Measurements from ENCODE around the gene ANKRD65. TPM values are rescaled to one million over a fixed set of nuclear protein-coding genes. Genes with fewer than 3 reads are reported as not detected.
"Not testable (repeated sequence)": the region's sequence is repeated elsewhere in the genome, so short reads cannot be mapped to it uniquely, and the experiment has no call there.

ANKRD65 gene
- total RNA-seq, 4 donors from 2014 or later: 13.8 to 32.6 (median 19.4) TPM

DNA sequence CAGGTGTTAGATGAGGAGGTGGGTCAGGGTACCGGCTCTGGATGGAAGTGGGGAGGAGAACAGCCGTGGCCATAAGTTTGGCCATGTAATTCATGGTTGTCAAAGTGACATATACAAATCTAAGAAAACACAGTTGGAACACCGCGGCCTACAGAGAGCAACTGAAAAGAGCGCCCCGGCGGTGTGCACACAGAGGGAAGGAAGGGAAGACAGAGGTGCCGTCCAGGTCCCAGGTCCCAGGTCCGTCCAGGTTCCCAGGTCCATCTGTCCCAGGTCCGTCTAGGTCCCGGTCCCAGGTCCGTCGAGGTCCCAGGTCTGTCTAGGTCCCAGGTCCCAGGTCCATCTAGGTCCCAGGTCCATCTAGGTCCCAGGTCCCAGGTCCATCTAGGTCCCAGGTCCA lies 9.4 kb downstream of the ANKRD65 start:
- Histone ChIP-seq H3K9me3 (no peaks in the 10 kb centered on the region), H3K27me3 (no peaks in the 10 kb centered on the region), H3K36me3 (peaks cover 0 to 13% (median 0%) of the 10 kb centered on the region in 3 donors), H3K27ac (no peak overlapping the region), H3K4me3 (no peak overlapping the region), H3K4me1 (peaks cover 0 to 28% (median 7%) of the 10 kb centered on the region in 4 donors)
- DNase-seq (ENCODE audit: low spot score in 2 of 2): no peak
- whole genome bisulfite sequencing, 2 donors: 91 to 96% methylated on average over 13 of the region's 13 CpGs
- TF ChIP-seq, protein P1, sequence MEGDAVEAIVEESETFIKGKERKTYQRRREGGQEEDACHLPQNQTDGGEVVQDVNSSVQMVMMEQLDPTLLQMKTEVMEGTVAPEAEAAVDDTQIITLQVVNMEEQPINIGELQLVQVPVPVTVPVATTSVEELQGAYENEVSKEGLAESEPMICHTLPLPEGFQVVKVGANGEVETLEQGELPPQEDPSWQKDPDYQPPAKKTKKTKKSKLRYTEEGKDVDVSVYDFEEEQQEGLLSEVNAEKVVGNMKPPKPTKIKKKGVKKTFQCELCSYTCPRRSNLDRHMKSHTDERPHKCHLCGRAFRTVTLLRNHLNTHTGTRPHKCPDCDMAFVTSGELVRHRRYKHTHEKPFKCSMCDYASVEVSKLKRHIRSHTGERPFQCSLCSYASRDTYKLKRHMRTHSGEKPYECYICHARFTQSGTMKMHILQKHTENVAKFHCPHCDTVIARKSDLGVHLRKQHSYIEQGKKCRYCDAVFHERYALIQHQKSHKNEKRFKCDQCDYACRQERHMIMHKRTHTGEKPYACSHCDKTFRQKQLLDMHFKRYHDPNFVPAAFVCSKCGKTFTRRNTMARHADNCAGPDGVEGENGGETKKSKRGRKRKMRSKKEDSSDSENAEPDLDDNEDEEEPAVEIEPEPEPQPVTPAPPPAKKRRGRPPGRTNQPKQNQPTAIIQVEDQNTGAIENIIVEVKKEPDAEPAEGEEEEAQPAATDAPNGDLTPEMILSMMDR (IDR thresholded peaks at IDR 0.05): no peak
- TF ChIP-seq EP300 (IDR thresholded peaks at IDR 0.05): no peak
- TF ChIP-seq POLR2A (IDR thresholded peaks at IDR 0.05): no peak

DNA sequence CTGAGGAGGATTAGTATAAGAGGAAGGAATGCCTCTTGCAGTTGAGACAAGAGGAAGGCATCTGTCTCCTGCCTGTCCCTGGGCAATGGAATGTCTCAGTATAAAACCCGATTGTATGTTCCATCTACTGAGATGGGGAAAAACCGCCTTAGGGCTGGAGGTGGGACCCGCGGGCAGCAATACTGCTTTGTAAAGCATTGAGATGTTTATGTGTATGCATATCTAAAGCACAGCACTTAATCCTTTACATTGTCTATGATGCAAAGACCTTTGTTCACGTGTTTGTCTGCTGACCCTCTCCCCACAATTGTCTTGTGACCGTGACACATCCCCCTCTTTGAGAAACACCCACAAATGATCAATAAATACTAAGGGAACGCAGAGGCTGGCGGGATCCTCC lies 10.8 kb downstream of the ANKRD65 start:
- H3K27me3 ChIP-seq; H3K27ac ChIP-seq; H3K4me3 ChIP-seq; DNase-seq (ENCODE audit: low spot score in 2 of 2); H3K9me3 ChIP-seq: not testable (repeated sequence)
- WGBS, 2 donors: 43 to 51% methylated on average over 8 of the region's 8 CpGs
- peaks cover 4 to 41% (median 18%) of the 10 kb centered on the region in 4 donors for H3K4me1 ChIP-seq
- H3K36me3 ChIP-seq: peaks cover 0 to 22% (median 0%) of the 10 kb centered on the region in 3 donors

DNA sequence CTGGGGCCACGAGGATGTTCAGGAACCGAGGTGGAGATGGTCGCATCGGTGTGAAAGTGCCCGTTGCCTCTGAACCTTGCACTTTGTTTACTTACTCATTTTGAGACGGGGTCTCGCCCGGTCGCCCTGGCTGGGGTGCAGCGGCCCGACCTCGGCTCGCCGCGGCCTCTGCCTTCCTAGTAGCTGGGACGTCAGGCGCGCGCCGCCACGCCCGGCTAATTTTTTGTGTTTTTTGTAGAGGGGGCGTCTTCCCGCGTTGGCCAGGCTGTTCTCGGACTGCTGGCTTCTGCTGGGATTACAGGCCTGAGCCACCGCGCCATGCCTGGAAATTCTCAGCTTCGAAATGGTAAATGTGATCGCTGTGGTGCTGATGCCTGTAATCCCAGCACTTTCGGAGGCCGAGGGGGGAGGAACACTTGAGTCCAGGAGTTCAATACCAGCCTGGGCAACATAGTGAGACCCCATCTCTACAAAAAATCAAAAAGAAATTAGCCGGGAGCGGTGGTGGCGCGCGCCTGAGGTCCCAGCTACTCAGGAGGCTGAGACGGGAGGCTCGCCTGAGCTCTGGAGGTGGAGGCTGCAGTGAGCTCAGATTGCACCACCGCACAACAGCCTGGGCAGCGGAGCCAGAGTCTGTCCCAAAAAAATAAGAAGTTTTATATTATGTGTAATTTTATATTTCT lies 13.3 kb downstream of the ANKRD65 start:
- no peaks in the 10 kb centered on the region for H3K27me3 ChIP-seq
- TF ChIP-seq, protein P1 (IDR thresholded peaks at IDR 0.05): no peak
- no peak for TF ChIP-seq POLR2A (IDR thresholded peaks at IDR 0.05)
- no peak for TF ChIP-seq EP300 (IDR thresholded peaks at IDR 0.05)
- WGBS, 2 donors: 11 to 13% methylated on average over 36 to 41 of the region's 41 CpGs
- H3K27ac ChIP-seq: peak overlapping the region; percentile 32 to 91 (median 86)
- peak overlapping the region; percentile 76 to 98 (median 88) for H3K4me3 ChIP-seq
- no peak for DNase-seq (ENCODE audit: low spot score in 2 of 2)
- peaks cover 0 to 40% (median 0%) of the 10 kb centered on the region in 3 donors for H3K36me3 ChIP-seq
- no peaks in the 10 kb centered on the region for H3K9me3 ChIP-seq
- H3K4me1 ChIP-seq: peaks cover 4 to 62% (median 21%) of the 10 kb centered on the region in 4 donors

DNA sequence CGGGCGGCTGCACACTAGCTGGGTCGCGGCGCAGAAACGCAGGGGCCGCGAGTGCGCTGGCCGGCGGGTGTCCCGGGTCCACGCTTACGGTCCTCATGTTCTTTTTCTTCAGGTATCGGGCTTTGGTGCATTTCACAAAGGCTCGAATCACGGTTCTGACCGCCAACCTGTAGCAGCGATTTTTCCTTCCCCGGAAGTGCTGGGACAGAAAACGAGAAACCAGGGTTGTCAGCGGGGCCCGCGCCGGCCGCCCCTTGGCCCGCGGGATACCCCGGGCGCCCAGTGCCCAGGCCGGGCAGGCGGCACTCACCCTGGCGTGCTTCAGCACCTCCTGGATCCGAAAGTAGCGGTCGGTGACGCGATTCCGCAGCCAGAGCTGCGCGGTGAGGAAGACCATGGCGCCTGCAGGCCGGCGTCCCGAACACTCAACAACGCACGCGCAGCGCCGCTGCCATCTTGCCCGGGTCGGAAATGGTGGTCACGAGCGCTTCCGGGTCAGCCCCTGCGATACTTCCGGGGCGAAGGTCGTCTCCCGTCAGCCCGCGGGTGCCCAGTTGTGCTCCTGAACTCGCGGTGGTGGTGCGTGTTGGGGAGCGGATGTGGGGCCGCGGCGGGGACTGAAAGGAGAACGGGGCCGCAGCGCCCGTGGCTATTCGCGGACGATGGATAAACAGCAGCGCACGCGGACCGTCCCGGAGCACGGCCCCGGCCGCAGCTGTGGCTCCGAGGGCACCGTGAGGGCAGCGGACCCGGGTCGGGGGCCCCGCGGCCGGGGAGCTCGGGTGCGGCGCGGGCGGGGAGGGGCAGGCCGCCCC lies 14.0 kb downstream of the ANKRD65 start, which contains the start of gene MRPL20:
TSS of gene MRPL20 (minus strand) at position 473 of the 815 bp plus-strand sequence. CDS start at position 397, 76 bp downstream.
- Histone ChIP-seq H3K27ac (peak within 1 kb of the TSS; percentile 53 to 91 (median 86)), H3K4me3 (peak within 1 kb of the TSS; percentile 76 to 98 (median 88)), H3K4me1 (peaks cover 4 to 65% (median 21%) of the 10 kb centered on the region in 4 donors), H3K36me3 (peaks cover 0 to 47% (median 0%) of the 10 kb centered on the region in 3 donors), H3K27me3 (no peaks in the 10 kb centered on the region), H3K9me3 (no peaks in the 10 kb centered on the region)
- WGBS, 2 donors: 0% methylated on average over 49 to 76 of the region's 98 CpGs
- TF ChIP-seq, protein P1 (IDR thresholded peaks at IDR 0.05): peak in 1 of 5 experiments; percentile 28
- TF ChIP-seq EP300 (IDR thresholded peaks at IDR 0.05): peak; percentile 82 to 98
- peak; percentile 40 to 75 for TF ChIP-seq POLR2A (IDR thresholded peaks at IDR 0.05)
- peak; percentile 88 to 90 for DNase-seq (ENCODE audit: low spot score in 2 of 2)

DNA sequence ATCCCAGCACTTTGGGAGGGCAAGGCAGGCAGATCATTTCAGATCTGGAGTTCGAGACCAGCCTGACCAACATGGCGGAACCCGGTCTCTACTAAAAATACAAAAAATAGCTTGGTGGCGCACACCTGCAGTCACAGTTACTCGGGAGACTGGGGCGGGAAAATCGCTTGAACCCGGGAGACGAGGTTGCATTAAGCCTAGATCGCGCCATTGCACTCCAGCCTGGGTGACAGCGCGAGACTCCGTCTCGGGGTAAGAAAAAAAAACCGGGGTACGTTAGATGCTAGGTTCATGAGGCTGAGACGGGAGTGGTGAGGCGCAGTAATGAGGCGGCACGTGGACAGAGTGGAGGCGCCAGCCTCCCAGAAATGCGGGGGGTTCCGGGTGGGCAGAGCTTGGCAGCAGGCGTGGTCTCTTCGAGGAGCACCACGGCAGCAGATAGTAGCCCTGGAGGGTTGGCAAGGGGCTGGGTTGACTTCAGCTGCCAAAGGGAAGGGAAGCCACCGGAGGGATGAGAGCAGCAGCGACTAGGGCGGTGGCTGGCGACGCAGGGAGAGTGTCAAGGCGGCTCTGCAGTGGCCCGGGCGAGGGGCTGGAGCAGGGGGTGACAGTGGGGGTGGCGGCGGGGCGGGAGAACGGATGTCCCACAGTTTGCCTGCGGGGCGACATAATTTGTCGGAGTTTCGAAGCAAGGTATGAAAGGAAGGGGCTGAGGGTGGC lies 14.8 kb downstream of the ANKRD65 start:
- peak overlapping the region; percentile 76 to 98 (median 88) for H3K4me3 ChIP-seq
- H3K27ac ChIP-seq: peak overlapping the region; percentile 53 to 91 (median 84)
- H3K36me3 ChIP-seq: peaks cover 0 to 55% (median 0%) of the 10 kb centered on the region in 3 donors
- no peaks in the 10 kb centered on the region for H3K27me3 ChIP-seq
- no peaks in the 10 kb centered on the region for H3K9me3 ChIP-seq
- WGBS, 2 donors: 37 to 41% methylated on average over 43 of the region's 43 CpGs
- DNase-seq (ENCODE audit: low spot score in 2 of 2): no peak
- no peak for TF ChIP-seq POLR2A (IDR thresholded peaks at IDR 0.05)
- no peak for TF ChIP-seq EP300 (IDR thresholded peaks at IDR 0.05)
- TF ChIP-seq, protein P1 (IDR thresholded peaks at IDR 0.05): no peak
- H3K4me1 ChIP-seq: peaks cover 4 to 72% (median 21%) of the 10 kb centered on the region in 4 donors
